ENCODE measurements around the gene KLF1.

GRCh38 chr19:12838886-12839756 lies 47.9 kb downstream of the KLF1 start:
- TF ChIP-seq USF2 (IDR thresholded peaks at IDR 0.05; ENCODE audit: borderline replicate concordance, low read depth, low read length) = no peak
- TF ChIP-seq CTCF (IDR thresholded peaks at IDR 0.05) = no peak
- no peak for TF ChIP-seq POLR2AphosphoS5 (IDR thresholded peaks at IDR 0.05; ENCODE audit: low read depth, low read length)
- no peak for TF ChIP-seq RCOR1 (IDR thresholded peaks at IDR 0.05; ENCODE audit: low read length)
- no peak for TF ChIP-seq MEF2A (IDR thresholded peaks at IDR 0.05; ENCODE audit: borderline replicate concordance, low read depth)
- no peak for TF ChIP-seq RXRA (IDR thresholded peaks at IDR 0.05; ENCODE audit: borderline replicate concordance, low read depth)
- peak; percentile 73; the same call in 1 of the 2 replicates for TF ChIP-seq MXI1 (IDR thresholded peaks at IDR 0.05; ENCODE audit: low read depth, low read length)
- TF ChIP-seq SMC3 (IDR thresholded peaks at IDR 0.05; ENCODE audit: low read depth, low read length) = no peak
- TF ChIP-seq YY1 (IDR thresholded peaks at IDR 0.05; ENCODE audit: low read depth) = no peak
- no peak for TF ChIP-seq EZH2phosphoT487 (IDR thresholded peaks at IDR 0.05; ENCODE audit: borderline replicate concordance, low read depth)
- 0 out of 2 replicates have a peak, but pooled peaks have one; percentile 37 for TF ChIP-seq MAX (IDR thresholded peaks at IDR 0.05; ENCODE audit: low read depth)
- no peak for TF ChIP-seq FOXM1 (IDR thresholded peaks at IDR 0.05; ENCODE audit: low read depth)

All from SK-N-SH (cell line).